Mesendoderm (in vitro differentiated cells): Measurements from ENCODE around the gene CACNA1C.

ENCODE experiments used
- DNase-seq: peaks from one replicate; pipeline ENCODE4 v3.0.0; 2013
- H2AK5ac ChIP-seq: 2 replicates; pipeline ENCODE4 v1.6.1; 2013; ENCODE audit warnings: low read length, inconsistent platforms
- H2BK120ac ChIP-seq: 2 replicates; pipeline ENCODE4 v1.6.1; 2013; ENCODE audit warnings: low read depth, mild to moderate bottlenecking, low read length, moderate library complexity, mixed read lengths
- H2BK15ac ChIP-seq: replicated peaks from 2 replicates; pipeline ENCODE4 v1.6.1; 2013; ENCODE audit warnings: low read depth, mild to moderate bottlenecking, moderate library complexity
- H2BK5ac ChIP-seq: 2 replicates; pipeline ENCODE4 v1.6.1; 2013; ENCODE audit warnings: low read length, inconsistent platforms
- H3K18ac ChIP-seq: 2 replicates; pipeline ENCODE4 v1.6.1; 2013; ENCODE audit warnings: mild to moderate bottlenecking, low read length, mixed read lengths
- H3K23ac ChIP-seq: one replicate; pipeline ENCODE4 v1.6.1; 2013; ENCODE audit warnings: low read length
- H3K27ac ChIP-seq: 2 replicates; pipeline ENCODE4 v1.5.1; 2013; ENCODE audit warnings: low read depth, mild to moderate bottlenecking, inconsistent platforms, low read length, moderate library complexity
- H3K27me3 ChIP-seq: 2 replicates; pipeline ENCODE4 v1.6.1; 2013; ENCODE audit warnings: low read length, control low read depth, mild to moderate bottlenecking, inconsistent platforms; ENCODE audit not compliant: insufficient read depth, poor library complexity
- H3K36me3 ChIP-seq: 2 replicates; pipeline ENCODE4 v1.6.1; 2013; ENCODE audit warnings: low read length, inconsistent platforms; ENCODE audit not compliant: control insufficient read depth, insufficient read depth
- H3K4ac ChIP-seq: one replicate; pipeline ENCODE4 v1.6.1; 2013; ENCODE audit warnings: low read depth, mild to moderate bottlenecking, low read length, moderate library complexity
- H3K4me1 ChIP-seq: 2 replicates; pipeline ENCODE4 v1.6.1; 2013; ENCODE audit warnings: low read depth, low read length, inconsistent platforms; ENCODE audit not compliant: control insufficient read depth
- H3K4me2 ChIP-seq: 2 replicates; pipeline ENCODE4 v1.6.1; 2013; ENCODE audit warnings: low read length
- H3K4me3 ChIP-seq: 2 replicates; pipeline ENCODE4 v1.5.1; 2013; ENCODE audit warnings: mild to moderate bottlenecking, low read length
- H3K56ac ChIP-seq: one replicate; pipeline ENCODE4 v1.6.1; 2013; ENCODE audit warnings: low read length
- H3K79me1 ChIP-seq: 2 replicates; pipeline ENCODE4 v1.6.1; 2013; ENCODE audit warnings: low read length, inconsistent platforms
- H3K79me2 ChIP-seq: 2 replicates; pipeline ENCODE4 v1.6.1; 2013; ENCODE audit warnings: mild to moderate bottlenecking, low read length; ENCODE audit not compliant: control insufficient read depth, insufficient read depth
- H3K9ac ChIP-seq: 2 replicates; pipeline ENCODE4 v1.6.1; 2013; ENCODE audit warnings: low read length, inconsistent platforms
- H4K5ac ChIP-seq: one replicate; pipeline ENCODE4 v1.6.1; 2013; ENCODE audit warnings: low read length
- H4K8ac ChIP-seq: one replicate; pipeline ENCODE4 v1.6.1; 2013; ENCODE audit warnings: low read depth, mild to moderate bottlenecking, control low read depth, low read length, moderate library complexity
- WGBS: extraction: QIAGEN DNeasy Blood & Tissue Kit; methylation state at CpG from one replicate; pipeline ENCODE4 v1.1.7; 2013; ENCODE audit warnings: low lambda C conversion rate, missing lambda C conversion rate; ENCODE audit not compliant: insufficient coverage; ENCODE audit errors: extremely low coverage; 5-methylcytosine and 5-hydroxymethylcytosine counted together

The CACNA1C gene

DNA sequence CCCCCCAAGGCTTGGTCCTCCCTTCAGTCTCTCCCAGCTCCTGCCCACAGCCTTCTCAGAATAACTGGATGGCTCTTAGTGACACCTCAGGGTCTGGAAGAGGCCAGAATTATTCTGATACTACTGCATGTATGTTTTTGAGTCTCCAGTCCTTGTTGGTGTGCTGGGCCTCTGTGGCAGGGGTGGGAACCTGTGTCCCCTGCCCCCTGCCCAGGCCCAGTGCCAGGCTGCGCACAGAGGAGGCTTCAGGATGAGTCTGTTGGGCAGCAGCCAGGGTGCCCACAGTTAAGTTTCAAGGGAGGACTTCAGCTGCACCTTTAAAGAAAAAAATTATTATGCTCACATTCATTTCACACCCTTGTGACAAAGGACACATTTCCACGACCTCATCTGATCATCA lies 348.3 kb downstream of the CACNA1C start:
- no peaks in the 10 kb centered on the region for H3K27me3 ChIP-seq

DNA sequence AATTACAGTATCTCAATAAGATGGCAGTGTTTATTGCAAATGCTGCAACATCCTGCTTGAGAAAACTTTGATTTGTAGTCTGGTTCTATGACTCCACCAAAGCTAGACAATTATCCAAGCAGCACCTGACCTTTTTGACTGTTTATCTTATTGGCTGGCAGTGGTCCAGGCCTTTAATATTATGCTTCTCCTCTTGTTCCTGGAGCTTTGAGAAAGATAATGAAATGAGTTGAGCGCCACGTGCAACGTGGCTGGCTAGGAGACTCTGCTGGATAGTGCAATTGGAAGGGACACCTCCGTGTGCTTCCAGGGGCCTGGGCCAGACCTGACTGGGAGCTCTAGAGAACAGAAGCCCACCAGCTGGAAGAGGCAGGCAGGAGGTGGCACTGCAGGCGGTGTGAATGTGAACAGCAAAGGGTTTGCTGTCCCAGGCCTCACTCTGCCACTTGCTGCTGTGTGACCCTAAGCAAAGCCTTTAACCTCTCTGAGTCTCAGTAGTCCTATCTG lies 349.3 kb downstream of the CACNA1C start:
- no peak overlapping the region for H3K27ac ChIP-seq
- H4K5ac ChIP-seq = no peak overlapping the region
- H3K27me3 ChIP-seq = no peaks in the 10 kb centered on the region
- no peak overlapping the region for H3K4me2 ChIP-seq
- H3K4me1 ChIP-seq = no peaks in the 10 kb centered on the region
- H3K18ac ChIP-seq = no peak overlapping the region
- WGBS = no CpG with 5 or more reads among the region's 5 CpGs
- no peak overlapping the region for H3K4me3 ChIP-seq
- no peak overlapping the region for H2AK5ac ChIP-seq
- H3K79me1 ChIP-seq = no peaks in the 10 kb centered on the region
- no peak overlapping the region for H3K23ac ChIP-seq
- H3K79me2 ChIP-seq = no peaks in the 10 kb centered on the region
- H4K8ac ChIP-seq = no peak overlapping the region
- H2BK120ac ChIP-seq = no peak overlapping the region
- DNase-seq = no peak
- no peaks in the 10 kb centered on the region for H3K36me3 ChIP-seq
- H2BK15ac ChIP-seq = no peak overlapping the region
- H3K56ac ChIP-seq = no peak overlapping the region
- no peak overlapping the region for H3K9ac ChIP-seq
- H3K4ac ChIP-seq = no peak overlapping the region
- H2BK5ac ChIP-seq = no peak overlapping the region

More for the DNA sequence above, 348.3 kb downstream of the CACNA1C start:
- Histone ChIP-seq H3K4ac (no peak overlapping the region), H3K4me2 (no peak overlapping the region), H3K79me2 (no peaks in the 10 kb centered on the region), H2BK15ac (no peak overlapping the region), H2BK5ac (no peak overlapping the region), H3K4me1 (no peaks in the 10 kb centered on the region), H4K8ac (no peak overlapping the region), H2AK5ac (no peak overlapping the region), H4K5ac (no peak overlapping the region), H2BK120ac (no peak overlapping the region), H3K56ac (no peak overlapping the region), H3K4me3 (no peak overlapping the region), H3K23ac (no peak overlapping the region), H3K27ac (no peak overlapping the region), H3K18ac (no peak overlapping the region), H3K9ac (no peak overlapping the region), H3K36me3 (no peaks in the 10 kb centered on the region), H3K79me1 (no peaks in the 10 kb centered on the region)
- no CpG with 5 or more reads among the region's 2 CpGs for WGBS
- no peak for DNase-seq

DNA sequence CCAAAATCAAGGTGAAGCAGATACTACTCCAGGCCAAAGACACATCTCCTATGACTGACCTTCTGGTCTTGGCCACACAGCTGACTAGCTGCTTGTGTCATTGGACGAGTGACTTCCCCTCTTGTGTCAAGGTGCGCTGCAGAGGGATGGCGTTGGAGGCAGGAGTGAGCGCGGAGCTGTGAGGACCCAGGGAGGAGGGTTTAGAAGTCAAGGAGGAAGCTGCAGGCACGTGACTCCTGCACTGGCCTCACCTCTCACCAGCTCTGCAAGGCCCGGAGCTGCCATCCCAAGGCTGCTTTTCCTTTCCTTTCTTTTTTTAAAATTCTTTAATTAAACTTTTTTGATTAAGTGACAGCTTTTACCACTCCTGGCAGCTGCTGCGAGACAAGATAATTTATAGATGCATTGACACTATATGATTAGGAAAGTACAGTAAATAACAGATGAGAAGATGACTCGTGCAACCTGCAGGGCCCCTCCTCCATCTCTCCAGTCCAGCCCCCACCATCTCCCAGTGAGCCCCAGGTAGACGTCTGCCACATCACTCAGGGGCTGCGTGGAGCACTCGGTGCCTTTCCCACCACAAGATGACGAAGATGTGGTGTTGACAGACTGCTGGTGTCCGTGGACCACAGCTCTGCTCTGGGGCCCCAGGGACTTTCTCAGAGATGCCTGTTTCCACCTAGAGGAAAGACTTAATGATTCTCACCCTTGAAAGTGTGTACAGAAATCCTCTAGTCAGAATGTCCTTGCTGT lies 350.6 kb downstream of the CACNA1C start:
- H2BK15ac ChIP-seq = no peak overlapping the region
- H4K5ac ChIP-seq = no peak overlapping the region
- no peak overlapping the region for H3K23ac ChIP-seq
- no peak overlapping the region for H3K27ac ChIP-seq
- H4K8ac ChIP-seq = no peak overlapping the region
- H2BK120ac ChIP-seq = no peak overlapping the region
- no peak overlapping the region for H3K56ac ChIP-seq
- no peaks in the 10 kb centered on the region for H3K27me3 ChIP-seq
- H2AK5ac ChIP-seq = no peak overlapping the region
- H3K4me1 ChIP-seq = no peaks in the 10 kb centered on the region
- H3K4me2 ChIP-seq = no peak overlapping the region
- H3K36me3 ChIP-seq = no peaks in the 10 kb centered on the region
- H3K18ac ChIP-seq = no peak overlapping the region
- H2BK5ac ChIP-seq = no peak overlapping the region
- H3K79me1 ChIP-seq = no peaks in the 10 kb centered on the region
- H3K4me3 ChIP-seq = no peak overlapping the region
- H3K79me2 ChIP-seq = no peaks in the 10 kb centered on the region
- H3K9ac ChIP-seq = no peak overlapping the region
- H3K4ac ChIP-seq = no peak overlapping the region
- WGBS = no CpG with 5 or more reads among the region's 14 CpGs
- DNase-seq = no peak

DNA sequence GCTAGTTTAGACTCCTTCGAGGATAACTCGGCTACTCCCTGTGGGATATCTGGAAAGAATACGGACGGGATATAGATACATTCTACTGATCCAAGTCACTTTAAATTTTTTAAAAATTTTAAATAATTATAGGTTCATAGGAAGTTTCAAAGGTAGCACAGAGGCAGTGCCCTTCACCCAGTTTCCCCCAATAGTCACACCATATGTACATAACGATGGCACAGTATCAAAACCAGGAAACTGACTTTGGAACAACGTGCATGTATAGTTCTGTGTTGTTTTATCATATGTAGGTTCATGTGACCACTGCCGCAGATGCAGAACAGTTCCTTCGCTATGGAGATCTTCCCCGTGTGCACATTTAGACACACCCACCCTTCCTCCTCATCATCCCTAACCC lies 352.3 kb downstream of the CACNA1C start:
- no peak overlapping the region for H2BK15ac ChIP-seq
- no peaks in the 10 kb centered on the region for H3K79me2 ChIP-seq
- no peaks in the 10 kb centered on the region for H3K36me3 ChIP-seq
- H3K4ac ChIP-seq = no peak overlapping the region
- no peak overlapping the region for H3K4me3 ChIP-seq
- no peak for DNase-seq
- H3K27me3 ChIP-seq = no peaks in the 10 kb centered on the region
- H2BK5ac ChIP-seq = no peak overlapping the region
- H3K79me1 ChIP-seq = no peaks in the 10 kb centered on the region
- H2BK120ac ChIP-seq = no peak overlapping the region
- H3K18ac ChIP-seq = no peak overlapping the region
- no peak overlapping the region for H3K27ac ChIP-seq
- H3K9ac ChIP-seq = no peak overlapping the region
- no peak overlapping the region for H2AK5ac ChIP-seq
- no peaks in the 10 kb centered on the region for H3K4me1 ChIP-seq
- no peak overlapping the region for H4K5ac ChIP-seq
- H3K4me2 ChIP-seq = no peak overlapping the region
- no peak overlapping the region for H4K8ac ChIP-seq
- H3K56ac ChIP-seq = no peak overlapping the region
- H3K23ac ChIP-seq = no peak overlapping the region
- WGBS = no CpG with 5 or more reads among the region's 9 CpGs

DNA sequence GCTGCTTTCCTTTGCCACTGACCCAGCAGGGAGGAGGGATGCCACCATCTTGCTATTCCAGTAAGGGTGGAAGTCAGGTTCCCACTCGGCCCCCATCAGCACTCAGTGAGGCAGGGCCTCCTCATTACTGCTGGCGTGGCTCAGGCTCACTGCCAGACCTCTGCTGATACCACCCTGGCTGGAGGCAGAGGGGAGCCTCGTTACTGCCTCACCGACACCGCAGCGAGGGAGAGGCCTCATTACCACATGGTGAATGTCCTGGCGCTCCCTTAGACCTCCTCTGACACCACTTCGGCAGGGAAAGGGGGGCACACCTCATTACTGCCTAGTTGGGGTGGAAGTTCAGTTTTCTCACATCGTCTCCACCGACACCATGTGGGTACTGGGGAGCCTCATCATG lies 354.1 kb downstream of the CACNA1C start:
- H3K56ac ChIP-seq = no peak overlapping the region
- WGBS = no CpG with 5 or more reads among the region's 10 CpGs
- no peak overlapping the region for H2BK5ac ChIP-seq

DNA sequence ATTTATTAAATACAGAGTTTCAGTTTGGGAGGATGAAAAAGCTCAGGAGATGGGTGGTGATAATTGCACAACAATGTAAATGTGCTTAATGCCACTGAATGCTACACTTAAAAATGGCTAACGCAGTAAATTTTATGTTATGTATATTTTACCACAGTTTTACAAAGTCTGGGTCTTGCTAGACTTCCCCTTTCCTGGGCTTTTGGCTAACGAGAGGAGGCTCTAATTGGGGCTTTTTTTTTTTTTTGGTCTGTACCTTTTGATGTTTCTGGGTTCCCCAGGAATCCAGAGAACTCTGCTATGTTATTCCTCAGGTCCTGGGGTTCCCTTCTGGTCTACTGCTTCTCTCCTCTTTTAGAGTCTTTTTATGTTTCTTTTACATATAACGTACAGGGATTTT lies 355.5 kb downstream of the CACNA1C start:
- no peak overlapping the region for H3K4ac ChIP-seq
- no peaks in the 10 kb centered on the region for H3K27me3 ChIP-seq
- H2BK5ac ChIP-seq = no peak overlapping the region
- no peak overlapping the region for H2BK120ac ChIP-seq
- H4K8ac ChIP-seq = no peak overlapping the region
- no peak overlapping the region for H4K5ac ChIP-seq
- H3K18ac ChIP-seq = no peak overlapping the region
- no peaks in the 10 kb centered on the region for H3K79me2 ChIP-seq
- H3K27ac ChIP-seq = no peak overlapping the region
- DNase-seq = no peak
- H3K9ac ChIP-seq = no peak overlapping the region
- no peak overlapping the region for H3K4me2 ChIP-seq
- no peak overlapping the region for H2BK15ac ChIP-seq
- H3K4me3 ChIP-seq = no peak overlapping the region
- WGBS = no CpG with 5 or more reads among the region's 3 CpGs
- no peak overlapping the region for H3K56ac ChIP-seq
- H3K79me1 ChIP-seq = no peaks in the 10 kb centered on the region
- no peak overlapping the region for H3K23ac ChIP-seq
- H3K36me3 ChIP-seq = no peaks in the 10 kb centered on the region
- no peak overlapping the region for H2AK5ac ChIP-seq
- no peaks in the 10 kb centered on the region for H3K4me1 ChIP-seq

More for the DNA sequence above, 354.1 kb downstream of the CACNA1C start:
- H3K4me3 ChIP-seq = no peak overlapping the region
- no peak overlapping the region for H4K5ac ChIP-seq
- no peak overlapping the region for H3K27ac ChIP-seq
- H2BK15ac ChIP-seq = no peak overlapping the region
- no peaks in the 10 kb centered on the region for H3K4me1 ChIP-seq
- H3K27me3 ChIP-seq = no peaks in the 10 kb centered on the region
- H3K4me2 ChIP-seq = no peak overlapping the region
- no peak for DNase-seq
- no peaks in the 10 kb centered on the region for H3K36me3 ChIP-seq
- no peak overlapping the region for H3K4ac ChIP-seq
- H3K79me2 ChIP-seq = no peaks in the 10 kb centered on the region
- H3K23ac ChIP-seq = no peak overlapping the region
- no peaks in the 10 kb centered on the region for H3K79me1 ChIP-seq
- H3K18ac ChIP-seq = no peak overlapping the region
- H2AK5ac ChIP-seq = no peak overlapping the region
- H4K8ac ChIP-seq = no peak overlapping the region
- H2BK120ac ChIP-seq = no peak overlapping the region
- no peak overlapping the region for H3K9ac ChIP-seq
